OCI-LY7 (cell line): ENCODE data around the gene KCNQ5. TPM values are rescaled to one million over a fixed set of nuclear protein-coding genes. Genes with fewer than 3 reads are reported as not detected.

ENCODE experiments used
- BruUV-seq: library from RNA; stranded (reverse); fragments of 400-500 nt; replicated peaks from 2 replicates; lab custom pipeline; 2021; lab: Mats Ljungman, UMichigan
- CTCF ChIA-PET: fragments of 300-600 bp; sonication (Branson Sonifier 250); formaldehyde crosslinking; loops from one replicate; lab custom pipeline; 2022; ENCODE audit warnings: antibody characterized with exemption; ENCODE audit not compliant: unreplicated experiment; lab: Charles Lee
- POLR2A ChIA-PET: fragments of 300-600 bp; sonication (Branson Sonifier 250); formaldehyde crosslinking; loops from one replicate; lab custom pipeline; 2022; ENCODE audit warnings: antibody characterized with exemption; lab: Charles Lee
- DNase-seq: peaks from one replicate; pipeline ENCODE4 v3.0.0-alpha.2; 2015; ENCODE audit warnings: low spot score
- H2AFZ ChIP-seq: fragments of 200-600 bp; sonication (generic), shearing (Covaris generic); 2 replicates; pipeline ENCODE4 v1.6.1; 2014; ENCODE audit warnings: mild to moderate bottlenecking, antibody characterized with exemption, low read length, moderate library complexity
- H3K27ac ChIP-seq: fragments of 200-600 bp; sonication (generic); 2 replicates; pipeline ENCODE4 v1.5.1; 2014; ENCODE audit warnings: mixed run types, low read depth, mild to moderate bottlenecking, moderate library complexity, low read length, inconsistent platforms; ENCODE audit not compliant: poor library complexity, severe bottlenecking
- H3K36me3 ChIP-seq: fragments of 200-600 bp; sonication (generic); 2 replicates; pipeline ENCODE4 v1.6.1; 2014; ENCODE audit warnings: mild to moderate bottlenecking, antibody characterized with exemption, low read length, moderate library complexity, mixed read lengths; ENCODE audit not compliant: insufficient read depth
- H3K4me1 ChIP-seq: fragments of 200-600 bp; sonication (generic); 2 replicates; pipeline ENCODE4 v1.5.1; 2014; ENCODE audit warnings: mild to moderate bottlenecking, low read length; ENCODE audit not compliant: insufficient read depth, poor library complexity, severe bottlenecking
- H3K4me2 ChIP-seq: fragments of 200-600 bp; sonication (generic); 2 replicates; pipeline ENCODE4 v1.6.1; 2014; ENCODE audit warnings: mild to moderate bottlenecking, low read length
- H3K4me3 ChIP-seq: fragments of 200-600 bp; sonication (generic); 2 replicates; pipeline ENCODE4 v1.5.1; 2014; ENCODE audit warnings: mild to moderate bottlenecking, low read depth, low read length; ENCODE audit not compliant: poor library complexity, severe bottlenecking
- H3K79me2 ChIP-seq: fragments of 200-600 bp; sonication (generic); 2 replicates; pipeline ENCODE4 v1.6.1; 2016; ENCODE audit warnings: low read depth, mild to moderate bottlenecking, low read length, moderate library complexity, mixed read lengths; ENCODE audit not compliant: insufficient read depth
- H3K9me2 ChIP-seq: fragments of 200-600 bp; sonication (generic); 2 replicates; pipeline ENCODE4 v1.6.1; 2016; ENCODE audit warnings: mild to moderate bottlenecking, low read length, mixed read lengths; ENCODE audit not compliant: insufficient read depth
- H3K9me3 ChIP-seq: fragments of 200-600 bp; sonication (generic); 2 replicates; pipeline ENCODE4 v1.6.1; 2014; ENCODE audit warnings: mild to moderate bottlenecking, mixed run types, low read length, mixed read lengths
- H4K20me1 ChIP-seq: fragments of 200-600 bp; sonication (generic); 2 replicates; pipeline ENCODE4 v1.6.1; 2014; ENCODE audit warnings: mild to moderate bottlenecking, antibody characterized with exemption, low read length, moderate library complexity, mixed read lengths; ENCODE audit not compliant: insufficient read depth
- EZH2phosphoT487 ChIP-seq: fragments of 200-600 bp; sonication (generic); IDR thresholded peaks from 2 replicates; pipeline ENCODE4 v1.6.1; 2018; ENCODE audit warnings: low read depth, borderline replicate concordance, mild to moderate bottlenecking, mixed run types, antibody characterized with exemption, low read length, moderate library complexity, mixed read lengths
- intact Hi-C: fragments of 100-400 bp; cut with micrococcal nuclease; formaldehyde crosslinking; loops from one replicate; pipeline ENCODE4 v1.10.0; 2022; ENCODE audit not compliant: unreplicated experiment
- total RNA-seq, 2 experiments: library from RNA; depleted of rRNA in 1 of 2; stranded (reverse); fragments of >200 nt in 1 of 2; shearing (Covaris generic) in 1 of 2; gene quantifications; 2 replicates each; pipeline ENCODE4 v1.2.3, GENCODE V29; 2014 to 2022
- TF ChIP-seq, protein P1 (sequence below): fragments of 200-600 bp; sonication (generic); conservative IDR thresholded peaks from 2 replicates; pipeline ENCODE4 v1.5.1; 2014; ENCODE audit warnings: mild to moderate bottlenecking, antibody characterized with exemption, low read length, moderate library complexity, mixed read lengths

Gene KCNQ5
- total RNA-seq, 2 experiments from 2014 or later = 26.1 to 29.7 TPM

DNA sequence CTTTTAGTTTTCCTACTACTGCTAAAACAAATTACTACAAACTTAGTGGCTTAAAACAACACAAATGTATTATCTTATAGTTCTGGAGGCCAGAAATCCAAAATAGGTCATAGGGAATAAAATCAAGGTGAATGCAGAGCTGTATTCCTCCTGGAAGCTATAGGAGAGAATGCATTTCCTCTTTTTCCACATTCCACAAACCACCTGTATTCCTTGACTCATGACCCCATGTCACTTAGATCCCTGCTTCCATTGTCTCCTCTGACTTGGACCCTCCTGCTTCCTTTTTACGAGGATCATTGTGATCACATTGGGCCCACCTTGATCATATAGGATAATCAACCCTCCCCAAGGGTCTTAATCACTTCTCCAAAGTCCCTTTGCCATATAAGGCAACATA, 200.8 kb downstream of the KCNQ5 start:
- TF ChIP-seq, protein P1, sequence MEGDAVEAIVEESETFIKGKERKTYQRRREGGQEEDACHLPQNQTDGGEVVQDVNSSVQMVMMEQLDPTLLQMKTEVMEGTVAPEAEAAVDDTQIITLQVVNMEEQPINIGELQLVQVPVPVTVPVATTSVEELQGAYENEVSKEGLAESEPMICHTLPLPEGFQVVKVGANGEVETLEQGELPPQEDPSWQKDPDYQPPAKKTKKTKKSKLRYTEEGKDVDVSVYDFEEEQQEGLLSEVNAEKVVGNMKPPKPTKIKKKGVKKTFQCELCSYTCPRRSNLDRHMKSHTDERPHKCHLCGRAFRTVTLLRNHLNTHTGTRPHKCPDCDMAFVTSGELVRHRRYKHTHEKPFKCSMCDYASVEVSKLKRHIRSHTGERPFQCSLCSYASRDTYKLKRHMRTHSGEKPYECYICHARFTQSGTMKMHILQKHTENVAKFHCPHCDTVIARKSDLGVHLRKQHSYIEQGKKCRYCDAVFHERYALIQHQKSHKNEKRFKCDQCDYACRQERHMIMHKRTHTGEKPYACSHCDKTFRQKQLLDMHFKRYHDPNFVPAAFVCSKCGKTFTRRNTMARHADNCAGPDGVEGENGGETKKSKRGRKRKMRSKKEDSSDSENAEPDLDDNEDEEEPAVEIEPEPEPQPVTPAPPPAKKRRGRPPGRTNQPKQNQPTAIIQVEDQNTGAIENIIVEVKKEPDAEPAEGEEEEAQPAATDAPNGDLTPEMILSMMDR = no peak
- no peak for TF ChIP-seq EZH2phosphoT487
- H3K79me2 ChIP-seq = no peaks in the 10 kb centered on the region; the same call in 1 of the 2 replicates
- H3K36me3 ChIP-seq = no peaks in the 10 kb centered on the region
- no peak overlapping the region for H3K4me2 ChIP-seq
- H3K9me2 ChIP-seq = no peaks in the 10 kb centered on the region
- no peaks in the 10 kb centered on the region for H3K4me1 ChIP-seq
- ChIA-PET POLR2A (no interaction called here), CTCF (no interaction called here)
- BruUV-seq = no TSS peak
- no peak overlapping the region for H2AFZ ChIP-seq
- no peaks in the 10 kb centered on the region for H3K9me3 ChIP-seq
- H3K4me3 ChIP-seq = no peak overlapping the region
- DNase-seq = no peak
- H3K27ac ChIP-seq = no peak overlapping the region
- peaks cover 4% of the 10 kb centered on the region; the same call in 1 of the 2 replicates for H4K20me1 ChIP-seq
- intact Hi-C loops = no loop called here

DNA sequence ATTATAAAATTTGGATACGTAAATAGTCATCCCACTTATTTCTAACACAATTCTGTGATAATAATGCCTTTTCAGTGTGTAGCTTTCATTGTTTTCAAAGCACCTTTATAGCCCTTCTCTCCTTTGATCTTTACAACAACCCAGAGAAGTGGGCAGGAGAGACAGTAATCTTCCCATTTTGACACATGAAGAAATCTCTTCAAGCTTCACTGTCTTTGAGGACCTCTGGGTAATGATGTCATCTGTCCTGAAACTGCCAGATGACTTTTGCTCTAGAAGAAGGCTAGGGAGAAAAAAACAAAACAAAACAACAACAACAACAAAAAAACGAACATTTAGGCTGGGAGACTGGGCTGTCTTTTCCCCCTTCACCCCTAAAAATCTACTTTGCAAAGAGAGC, 203.0 kb downstream of the KCNQ5 start:
- no peaks in the 10 kb centered on the region for H3K9me2 ChIP-seq
- H3K27ac ChIP-seq = no peak overlapping the region
- TF ChIP-seq EZH2phosphoT487 = no peak
- TF ChIP-seq, protein P1 = no peak
- no peak overlapping the region for H3K4me3 ChIP-seq
- no peak for DNase-seq
- intact Hi-C loops = no loop called here
- peaks cover 3% of the 10 kb centered on the region; the same call in 1 of the 2 replicates for H4K20me1 ChIP-seq
- H3K36me3 ChIP-seq = peaks cover 8% of the 10 kb centered on the region; the same call in 1 of the 2 replicates
- H3K4me1 ChIP-seq = no peaks in the 10 kb centered on the region
- 0 out of 2 replicates have a peak, but pooled peaks cover 7% of the 10 kb centered on the region for H3K9me3 ChIP-seq
- CTCF ChIA-PET = no interaction called here
- no TSS peak for BruUV-seq
- no peak overlapping the region for H2AFZ ChIP-seq
- no peaks in the 10 kb centered on the region; the same call in 1 of the 2 replicates for H3K79me2 ChIP-seq
- H3K4me2 ChIP-seq = no peak overlapping the region
- POLR2A ChIA-PET = no interaction called here

DNA sequence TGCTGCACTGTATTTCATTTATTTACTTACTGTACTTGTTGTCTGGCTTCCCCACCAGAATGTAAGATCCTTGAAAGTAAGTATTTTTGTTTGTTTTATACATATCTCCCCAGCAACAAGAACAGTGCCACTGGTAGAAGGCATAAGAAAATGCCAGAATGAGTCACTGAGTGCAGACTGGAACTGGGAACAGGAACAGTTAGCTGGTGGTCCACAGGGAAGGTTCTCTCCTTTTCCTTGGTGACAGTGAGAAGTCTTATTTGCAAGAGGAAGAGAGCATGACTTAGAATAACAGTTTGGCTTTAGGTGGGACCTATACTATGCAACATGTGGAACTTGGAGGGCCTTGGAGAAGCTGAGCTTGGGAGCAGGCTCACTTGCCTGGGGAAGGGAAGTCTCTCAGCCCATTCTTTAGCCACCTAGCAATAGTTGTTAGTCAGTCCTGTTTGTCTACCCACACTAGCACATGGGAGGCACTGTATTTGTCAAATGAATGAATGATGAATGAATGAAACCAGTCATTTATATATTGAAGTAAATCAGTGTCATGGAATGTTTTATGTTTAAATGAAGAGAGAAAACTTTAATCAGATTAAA, 203.5 kb downstream of the KCNQ5 start:
- Histone ChIP-seq H4K20me1 (no peaks in the 10 kb centered on the region; the same call in 1 of the 2 replicates), H3K4me3 (no peak overlapping the region), H3K9me3 (0 out of 2 replicates have a peak, but pooled peaks cover 7% of the 10 kb centered on the region), H3K9me2 (no peaks in the 10 kb centered on the region), H3K4me2 (no peak overlapping the region), H3K4me1 (no peaks in the 10 kb centered on the region), H3K36me3 (peaks cover 8% of the 10 kb centered on the region; the same call in 1 of the 2 replicates), H2AFZ (no peak overlapping the region), H3K79me2 (no peaks in the 10 kb centered on the region; the same call in 1 of the 2 replicates), H3K27ac (no peak overlapping the region)
- no peak for TF ChIP-seq EZH2phosphoT487
- TF ChIP-seq, protein P1 = no peak
- CTCF ChIA-PET = no interaction called here
- DNase-seq = no peak
- BruUV-seq = no TSS peak
- POLR2A ChIA-PET = interaction anchor here (1.7 kb wide), 1 partner anchor 14 kb away, joined by 5 read pairs; no protein-coding TSS in a partner anchor
- intact Hi-C loops = no loop called here
